Mesothelial cell of epicardium (in vitro differentiated cells): ENCODE measurements around the gene ST7L. TPM values are rescaled to one million over a fixed set of nuclear protein-coding genes. Genes with fewer than 3 reads are reported as not detected.
"Not testable (repeated sequence)": the region's sequence is repeated elsewhere in the genome, so short reads cannot be mapped to it uniquely, and the experiment has no call there.

ENCODE experiments used
- DNase-seq, 2 experiments: peaks; one replicate each; pipeline ENCODE4 v3.0.0; 2021; ENCODE audit warnings: low spot score in 2 of 2; ENCODE audit not compliant: unreplicated experiment in 2 of 2
- H3K27ac Mint-ChIP-seq: 2 replicates; pipeline ENCODE4 v1.8.0; 2021; ENCODE audit warnings: mixed read lengths
- H3K27me3 Mint-ChIP-seq: 2 replicates; pipeline ENCODE4 v1.8.0; 2021; ENCODE audit warnings: low read depth, mixed read lengths
- H3K36me3 Mint-ChIP-seq: 2 replicates; pipeline ENCODE4 v1.8.0; 2021; ENCODE audit warnings: mixed read lengths
- H3K4me1 Mint-ChIP-seq: 2 replicates; pipeline ENCODE4 v1.8.0; 2021; ENCODE audit warnings: mixed read lengths
- H3K4me3 Mint-ChIP-seq: 2 replicates; pipeline ENCODE4 v1.8.0; 2021; ENCODE audit warnings: mild to moderate bottlenecking, moderate library complexity, mixed read lengths
- H3K9me3 Mint-ChIP-seq: 2 replicates; pipeline ENCODE4 v1.8.0; 2021; ENCODE audit warnings: mixed read lengths
- total RNA-seq: library from RNA; stranded (reverse); gene quantifications from 3 replicates; pipeline ENCODE4 v1.2.1, GENCODE V29; 2021
- TF ChIP-seq, protein P1 (sequence below): fragments of 200-600 bp; sonication (generic); IDR thresholded peaks from one replicate; pipeline ENCODE4 v1.5.0; 2021; ENCODE audit warnings: antibody characterized with exemption; ENCODE audit not compliant: unreplicated experiment

ST7L gene
- total RNA-seq, 1 donor from 2014 or later = 27.6 TPM

GRCh38 chr1:112625696-112626095, 6.8 kb upstream of the ST7L start:
- Mint-ChIP-seq H3K4me3 (no peak overlapping the region), H3K36me3 (peaks cover 7% of the 10 kb centered on the region), H3K4me1 (peaks cover 28% of the 10 kb centered on the region)

DNA sequence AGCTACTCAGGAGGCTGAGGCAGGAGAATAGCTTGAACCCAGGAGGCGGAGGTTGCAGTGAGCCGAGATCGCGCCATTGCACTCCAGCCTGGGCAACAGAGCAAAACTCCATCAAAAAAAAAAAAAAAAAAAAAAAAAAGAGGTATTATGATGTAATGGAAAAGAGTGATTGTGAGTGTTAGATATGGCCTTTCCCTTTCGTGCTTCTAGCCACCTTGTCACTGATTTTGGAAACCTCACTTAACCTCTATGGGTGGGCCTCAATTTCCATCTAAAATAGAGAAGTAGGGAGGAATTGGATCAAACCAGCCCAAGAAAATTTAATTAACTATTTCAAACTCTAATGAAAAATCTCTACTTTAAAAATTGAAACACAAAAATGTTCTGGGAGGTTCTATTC, 5.6 kb upstream of the ST7L start:
- not testable (repeated sequence) for H3K27me3 Mint-ChIP-seq, H3K4me3 Mint-ChIP-seq, H3K9me3 Mint-ChIP-seq, H3K36me3 Mint-ChIP-seq, H3K27ac Mint-ChIP-seq, DNase-seq
- peaks cover 34% of the 10 kb centered on the region for H3K4me1 Mint-ChIP-seq

More at GRCh38 chr1:112625696-112626095, 6.8 kb upstream of the ST7L start:
- H3K27ac Mint-ChIP-seq = no peak overlapping the region
- no peaks in the 10 kb centered on the region for H3K9me3 Mint-ChIP-seq
- H3K27me3 Mint-ChIP-seq = no peaks in the 10 kb centered on the region
- TF ChIP-seq, protein P1, sequence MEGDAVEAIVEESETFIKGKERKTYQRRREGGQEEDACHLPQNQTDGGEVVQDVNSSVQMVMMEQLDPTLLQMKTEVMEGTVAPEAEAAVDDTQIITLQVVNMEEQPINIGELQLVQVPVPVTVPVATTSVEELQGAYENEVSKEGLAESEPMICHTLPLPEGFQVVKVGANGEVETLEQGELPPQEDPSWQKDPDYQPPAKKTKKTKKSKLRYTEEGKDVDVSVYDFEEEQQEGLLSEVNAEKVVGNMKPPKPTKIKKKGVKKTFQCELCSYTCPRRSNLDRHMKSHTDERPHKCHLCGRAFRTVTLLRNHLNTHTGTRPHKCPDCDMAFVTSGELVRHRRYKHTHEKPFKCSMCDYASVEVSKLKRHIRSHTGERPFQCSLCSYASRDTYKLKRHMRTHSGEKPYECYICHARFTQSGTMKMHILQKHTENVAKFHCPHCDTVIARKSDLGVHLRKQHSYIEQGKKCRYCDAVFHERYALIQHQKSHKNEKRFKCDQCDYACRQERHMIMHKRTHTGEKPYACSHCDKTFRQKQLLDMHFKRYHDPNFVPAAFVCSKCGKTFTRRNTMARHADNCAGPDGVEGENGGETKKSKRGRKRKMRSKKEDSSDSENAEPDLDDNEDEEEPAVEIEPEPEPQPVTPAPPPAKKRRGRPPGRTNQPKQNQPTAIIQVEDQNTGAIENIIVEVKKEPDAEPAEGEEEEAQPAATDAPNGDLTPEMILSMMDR = no peak
- DNase-seq = no peak

- Mint-ChIP-seq H3K36me3 (peaks cover 5% of the 10 kb centered on the region), H3K27me3 (no peaks in the 10 kb centered on the region), H3K27ac (peak overlapping the region; percentile 99), H3K4me1 (peaks cover 39% of the 10 kb centered on the region), H3K4me3 (peak overlapping the region; percentile 99), H3K9me3 (no peaks in the 10 kb centered on the region)
- DNase-seq = no peak
- TF ChIP-seq, protein P1 = no peak
Measured at GRCh38 chr1:112620377-112620695, 1.4 kb upstream of the ST7L start.

DNA sequence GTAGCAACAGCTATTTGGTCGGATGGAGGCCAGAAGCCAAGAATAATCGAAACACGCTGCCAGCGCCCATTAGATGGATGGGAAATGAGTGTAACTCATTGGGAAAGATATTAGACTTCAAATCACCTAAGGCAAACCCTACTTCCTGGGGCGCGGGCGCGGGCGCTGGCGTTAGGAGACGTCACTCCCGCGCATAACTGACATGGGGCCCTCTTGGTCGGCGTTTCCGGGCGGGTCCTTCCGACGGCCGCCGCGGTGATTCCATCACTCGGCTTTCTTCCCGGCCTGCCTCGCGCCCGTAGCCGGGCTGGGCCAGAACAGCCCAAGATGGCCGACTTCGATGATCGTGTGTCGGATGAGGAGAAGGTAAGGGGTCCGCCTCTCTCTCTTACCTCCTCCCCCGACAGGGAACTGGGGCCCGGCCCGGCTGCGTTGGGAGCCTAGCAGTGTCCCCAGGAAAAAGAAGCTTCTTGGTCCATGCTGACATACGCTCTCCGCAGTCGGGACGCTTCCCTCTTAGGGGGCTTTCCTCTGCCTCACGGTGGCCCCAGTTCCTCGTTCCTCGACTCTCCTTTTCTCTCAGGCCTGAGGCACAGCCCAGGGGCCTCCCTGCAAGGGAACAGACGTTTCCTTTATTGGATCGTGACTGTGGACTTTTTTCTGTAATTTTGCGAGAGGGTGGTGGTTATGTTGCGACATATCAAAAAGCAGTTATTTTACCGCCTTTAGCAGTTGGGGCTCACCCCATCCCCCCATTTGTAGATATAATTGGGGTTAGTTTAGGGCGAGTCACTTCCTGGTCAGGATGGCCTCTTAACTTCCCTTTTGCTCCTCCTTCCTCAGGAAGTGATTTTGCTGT, 806 bp upstream of the ST7L start, which contains the start of gene CAPZA1:
TSS of gene CAPZA1 (plus strand) at position 315 of the 859 bp plus-strand sequence. CDS start at position 328, 13 bp downstream.
- peak within 1 kb of the TSS; percentile 99 for H3K27ac Mint-ChIP-seq
- TF ChIP-seq, protein P1 = no peak
- H3K4me1 Mint-ChIP-seq = peaks cover 36% of the 10 kb centered on the region
- peaks cover 6% of the 10 kb centered on the region for H3K36me3 Mint-ChIP-seq
- H3K9me3 Mint-ChIP-seq = no peaks in the 10 kb centered on the region
- peak; percentile 68 to 85 for DNase-seq
- no peaks in the 10 kb centered on the region for H3K27me3 Mint-ChIP-seq
- H3K4me3 Mint-ChIP-seq = peak within 1 kb of the TSS; percentile 99

GRCh38 chr1:112618114-112618720, 724 bp downstream of the ST7L start:
- Mint-ChIP-seq H3K4me1 (peaks cover 35% of the 10 kb centered on the region), H3K9me3 (no peaks in the 10 kb centered on the region), H3K27me3 (no peaks in the 10 kb centered on the region), H3K4me3 (peak overlapping the region; percentile 99), H3K27ac (peak overlapping the region; percentile 99), H3K36me3 (peaks cover 8% of the 10 kb centered on the region)
- DNase-seq = no peak
- TF ChIP-seq, protein P1 = no peak

GRCh38 chr1:112614460-112615065, 4.4 kb downstream of the ST7L start:
- H3K27ac Mint-ChIP-seq = no peak overlapping the region
- TF ChIP-seq, protein P1 = peak; percentile 30
- H3K27me3 Mint-ChIP-seq = no peaks in the 10 kb centered on the region
- peaks cover 24% of the 10 kb centered on the region for H3K36me3 Mint-ChIP-seq
- no peaks in the 10 kb centered on the region for H3K9me3 Mint-ChIP-seq
- no peak overlapping the region for H3K4me3 Mint-ChIP-seq
- peaks cover 14% of the 10 kb centered on the region for H3K4me1 Mint-ChIP-seq
- DNase-seq = no peak
